Hepatocyte (in vitro differentiated cells): ENCODE data around the gene ZDHHC14.

Experiments used
- CTCF ChIP-seq: fragments of 200-600 bp; sonication (generic); IDR thresholded peaks from 2 replicates; pipeline ENCODE4 v1.5.1; 2016; ENCODE audit warnings: antibody characterized with exemption, mild to moderate bottlenecking; ENCODE audit not compliant: poor library complexity
- EZH2 ChIP-seq: fragments of 200-600 bp; sonication (generic); IDR thresholded peaks from 2 replicates; pipeline ENCODE4 v1.6.1; 2016; ENCODE audit warnings: antibody characterized with exemption, mild to moderate bottlenecking, borderline replicate concordance
- EZH2phosphoT487 ChIP-seq: fragments of 200-600 bp; sonication (generic); IDR thresholded peaks from one replicate; pipeline ENCODE4 v1.6.1; 2018; ENCODE audit warnings: antibody characterized with exemption, mild to moderate bottlenecking, low read depth, moderate library complexity; ENCODE audit not compliant: unreplicated experiment, severe bottlenecking

GRCh38 chr6:157693867-157694266 lies 312.9 kb downstream of the ZDHHC14 start:
- TF ChIP-seq CTCF (no peak), EZH2 (no peak), EZH2phosphoT487 (no peak)
